GM19395 (cell line): Measurements from ENCODE around the gene FASTK.

Experiments
- ATAC-seq: cut with Tn5 transposase; IDR thresholded peaks from one replicate; pipeline ENCODE4 v1.9.1; 2021; ENCODE audit warnings: mild to moderate bottlenecking, moderate library complexity; ENCODE audit not compliant: unreplicated experiment

Gene FASTK

DNA sequence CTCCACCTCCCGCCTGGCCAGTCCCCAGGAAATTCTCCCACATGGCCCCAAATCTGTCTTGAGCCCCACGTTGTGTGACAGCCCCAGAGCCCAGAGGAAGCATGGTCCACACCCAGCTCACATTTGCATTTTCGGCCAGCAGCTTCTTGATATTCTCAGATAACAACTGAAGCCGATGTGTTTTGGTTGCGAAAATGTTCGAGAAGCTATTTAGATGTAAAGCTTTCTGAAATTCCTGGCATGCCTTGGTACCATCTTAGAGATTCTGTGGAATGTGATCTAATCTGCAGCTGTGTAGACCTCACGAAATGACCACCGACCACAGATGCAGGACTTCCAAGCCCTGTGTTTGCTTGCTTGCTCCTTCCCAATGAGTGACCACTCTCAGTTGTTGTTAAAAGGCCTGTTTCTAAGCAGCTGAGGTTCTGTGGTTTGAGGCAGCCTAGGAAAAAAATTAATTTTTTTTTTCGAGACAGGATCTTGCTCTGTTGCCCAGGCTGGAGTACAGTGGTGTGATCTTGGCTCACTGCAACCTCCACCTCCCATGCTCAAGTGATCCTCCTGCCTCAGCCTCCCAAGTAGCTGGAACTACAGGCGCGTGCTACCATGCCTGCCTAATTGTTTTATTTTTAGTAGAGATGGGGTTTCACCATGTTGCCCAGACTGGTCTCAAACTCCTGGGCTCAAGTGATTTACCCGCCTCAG lies 12.4 kb downstream of the FASTK start:
- ATAC-seq = no peak

GRCh38 chr7:151066273-151066974 lies 14.2 kb downstream of the FASTK start:
- ATAC-seq = no peak

- ATAC-seq = no peak
These were observed 15.1 kb downstream of the FASTK start for GRCh38 chr7:151065516-151065915.

DNA sequence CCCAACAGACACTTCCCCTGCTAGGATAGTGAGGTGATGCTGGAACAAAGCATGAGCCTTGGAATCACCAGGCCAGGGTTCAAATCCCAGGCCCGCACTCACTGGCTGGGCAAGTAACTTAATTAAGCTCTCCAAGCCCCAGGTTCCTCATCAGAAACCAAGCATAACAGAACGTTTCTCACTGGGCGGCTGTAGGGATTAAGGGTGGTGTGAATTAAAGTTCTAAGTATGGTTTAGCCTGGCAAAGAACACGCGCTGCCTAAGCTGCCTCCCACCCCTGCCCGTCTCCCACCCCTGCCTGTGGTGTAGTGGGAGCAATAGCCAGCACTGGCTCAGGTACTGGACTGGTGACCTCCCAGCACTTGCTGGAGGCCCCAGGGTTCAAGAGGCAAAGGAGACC lies 15.6 kb downstream of the FASTK start:
- no peak for ATAC-seq

DNA sequence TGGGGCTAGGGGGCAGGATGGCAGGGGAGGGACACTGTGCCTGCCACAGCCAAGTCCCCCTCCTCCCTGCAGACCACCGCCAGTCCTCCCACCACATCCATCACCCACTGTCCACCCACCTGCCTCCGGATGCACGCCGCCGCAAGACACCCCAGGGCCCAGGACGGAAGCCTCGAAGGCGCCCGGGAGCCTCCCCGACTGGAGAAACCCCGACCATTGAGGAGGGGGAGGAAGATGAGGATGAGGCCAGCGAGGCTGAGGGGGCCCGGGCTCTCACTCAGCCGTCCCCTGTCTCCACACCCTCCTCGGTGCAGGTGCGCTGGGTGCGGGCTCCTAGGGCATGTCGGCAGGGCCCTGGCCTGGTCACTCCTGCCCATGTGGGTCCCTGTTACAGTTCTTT lies 16.2 kb downstream of the FASTK start:
- no peak for ATAC-seq

DNA sequence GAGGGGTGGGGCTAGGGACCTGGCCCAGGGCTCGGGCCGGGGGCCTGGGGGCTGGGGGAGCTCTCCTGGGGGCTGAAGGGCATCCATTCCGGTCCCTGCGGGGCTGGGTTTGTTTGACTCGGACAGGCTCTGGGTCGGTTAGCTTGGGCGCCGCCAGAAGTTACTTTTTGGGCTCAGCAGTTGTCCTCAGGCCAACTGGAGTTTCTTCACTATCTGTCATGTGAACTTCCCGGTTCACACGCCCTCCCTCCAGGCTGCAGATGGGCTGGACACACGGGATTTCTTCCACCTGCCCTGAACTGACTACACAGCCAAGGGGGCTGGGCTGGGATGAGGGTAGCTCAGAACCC lies 17.4 kb downstream of the FASTK start:
- ATAC-seq = no peak

- no peak for ATAC-seq
These were observed 18.0 kb downstream of the FASTK start for GRCh38 chr7:151062399-151063211.

GRCh38 chr7:151062111-151062398 lies 18.6 kb downstream of the FASTK start:
- no peak for ATAC-seq

DNA sequence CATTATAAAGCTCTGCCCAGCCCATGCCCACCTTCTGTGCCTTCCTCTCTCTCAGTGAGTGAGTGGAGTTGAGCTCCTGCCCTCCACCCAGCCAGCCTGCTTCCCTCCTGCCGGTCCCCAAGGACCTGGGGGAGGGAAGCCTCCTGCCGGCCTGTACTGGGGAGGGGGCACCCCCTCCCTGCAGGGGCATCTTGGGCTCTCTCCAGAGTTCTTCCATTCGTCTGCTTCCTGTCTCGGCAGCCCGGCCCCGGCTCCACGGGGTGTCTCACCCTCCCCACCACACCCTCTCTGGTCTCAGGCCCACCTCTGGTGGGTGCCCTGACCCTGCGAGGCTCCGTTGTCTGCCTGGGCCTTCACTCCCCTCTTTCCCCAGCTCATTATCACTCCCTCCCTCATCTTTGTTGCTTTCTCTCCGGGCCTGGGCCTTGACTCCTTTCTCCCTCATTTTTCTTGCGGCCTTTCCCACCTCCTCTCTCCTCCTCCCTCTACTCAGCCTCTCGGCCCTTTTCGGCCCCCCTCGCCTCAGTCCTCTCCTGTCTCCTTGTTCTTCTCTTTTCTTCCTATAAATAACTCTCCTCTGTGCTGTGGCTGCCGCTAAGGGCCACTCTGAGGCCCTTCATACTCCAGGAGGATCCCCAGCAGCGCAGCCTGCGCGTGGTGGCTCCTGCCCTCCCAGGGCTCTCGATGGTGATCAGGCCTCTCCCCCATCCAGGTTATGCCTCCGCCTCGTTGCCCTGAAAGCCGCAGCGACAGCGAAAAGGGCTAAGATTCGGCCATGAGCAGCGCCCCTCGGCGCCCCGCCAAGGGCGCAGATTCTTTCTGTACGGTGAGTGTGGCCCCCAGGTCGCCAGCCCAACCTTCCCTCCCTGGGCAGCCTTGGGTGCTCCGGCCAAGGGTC lies 19.1 kb downstream of the FASTK start:
- ATAC-seq = no peak

DNA sequence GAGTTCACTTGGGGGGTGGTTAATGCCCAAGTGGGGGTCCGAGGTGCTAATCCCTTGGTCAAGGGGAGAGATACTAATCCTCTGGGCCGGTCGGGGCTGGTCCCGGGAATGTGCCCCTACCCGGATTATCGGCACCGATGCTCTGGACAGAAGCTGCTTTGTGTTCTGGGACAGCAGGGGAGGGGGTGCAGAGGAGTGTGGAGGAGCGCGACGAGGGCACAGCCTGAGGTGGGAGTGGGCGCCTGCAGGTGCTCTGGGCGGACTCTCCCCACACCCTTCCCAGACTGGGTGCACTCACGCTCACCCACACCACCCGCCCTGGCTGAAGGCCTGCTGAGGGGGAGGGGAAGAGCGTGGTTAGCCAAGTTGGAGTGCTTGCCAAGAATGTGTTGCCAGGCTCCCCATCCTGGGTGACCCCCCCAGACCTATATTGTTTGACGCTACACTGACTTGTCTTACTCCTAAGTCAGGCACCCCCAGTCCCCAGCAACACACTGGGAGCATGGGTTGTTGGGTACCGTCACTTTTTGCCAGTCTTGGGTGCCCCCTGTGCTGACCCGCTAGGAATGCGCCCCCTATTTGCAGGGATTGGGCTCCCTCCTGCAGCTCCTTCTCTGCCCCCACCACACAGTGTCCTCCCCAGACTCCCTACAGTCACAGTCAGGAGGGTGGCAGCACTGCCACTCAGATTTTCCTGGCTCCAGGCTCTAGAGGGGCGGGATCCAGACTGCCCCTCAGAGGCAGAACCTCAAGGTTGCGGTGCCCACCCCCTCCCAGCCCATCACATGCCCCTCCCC lies 20.0 kb downstream of the FASTK start:
- ATAC-seq = no peak

DNA sequence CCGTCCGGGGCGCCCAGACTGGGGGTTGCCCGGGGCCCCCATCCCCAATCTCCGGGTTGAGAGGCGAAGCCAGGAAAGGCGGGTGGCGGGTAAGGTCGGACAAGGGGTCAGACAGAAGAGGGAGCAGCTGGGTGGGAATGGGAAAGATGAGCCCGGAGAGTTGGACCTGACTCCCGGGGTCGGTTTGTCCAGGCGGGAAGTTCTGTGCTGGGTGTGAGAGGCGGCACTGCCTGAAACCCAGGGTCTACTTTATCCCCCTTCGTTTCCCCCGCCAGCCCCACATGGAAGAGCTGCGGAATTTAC lies 20.5 kb downstream of the FASTK start:
- no peak for ATAC-seq

GRCh38 chr7:151059367-151060112 lies 21.1 kb downstream of the FASTK start, which contains the start of gene SLC4A2:
Gene SLC4A2 (plus strand): TSS chr7:151059589. CDS start chr7:151061988, 2,399 bp downstream.
- ATAC-seq = no peak

GRCh38 chr7:151058781-151059366 lies 21.7 kb downstream of the FASTK start:
- ATAC-seq = no peak

- ATAC-seq = peak; percentile 88
These were observed 22.4 kb downstream of the FASTK start for GRCh38 chr7:151057989-151058780.

DNA sequence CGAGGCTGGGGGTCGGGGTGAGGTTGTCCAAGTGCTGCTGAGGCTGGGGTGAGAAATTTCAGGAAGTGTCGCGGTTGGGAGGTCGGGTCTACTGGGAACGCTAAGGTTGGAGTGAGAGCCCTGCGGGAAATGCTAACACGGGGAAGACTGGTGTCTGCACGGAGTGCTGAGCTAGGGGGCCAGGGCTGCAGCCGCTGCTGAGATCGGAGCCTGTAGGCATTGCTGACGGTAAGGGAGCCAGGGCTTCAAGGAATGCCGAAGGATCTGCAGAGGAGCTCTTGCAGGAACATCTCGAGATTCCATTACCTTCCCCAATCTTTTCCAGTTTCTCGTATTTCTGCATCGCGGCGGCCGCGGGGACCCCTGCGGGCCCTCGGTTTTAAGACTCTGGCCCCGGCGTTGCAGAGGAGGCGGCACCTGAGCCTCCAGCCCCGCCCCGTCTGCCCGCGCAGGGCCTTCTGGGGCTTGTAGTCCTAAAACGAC lies 23.1 kb downstream of the FASTK start, which contains the start of gene CDK5:
Gene CDK5 (minus strand): TSS at position 392 of the 483 bp plus-strand sequence. CDS start 49 bp downstream, at position 343.
- peak; percentile 28 for ATAC-seq

DNA sequence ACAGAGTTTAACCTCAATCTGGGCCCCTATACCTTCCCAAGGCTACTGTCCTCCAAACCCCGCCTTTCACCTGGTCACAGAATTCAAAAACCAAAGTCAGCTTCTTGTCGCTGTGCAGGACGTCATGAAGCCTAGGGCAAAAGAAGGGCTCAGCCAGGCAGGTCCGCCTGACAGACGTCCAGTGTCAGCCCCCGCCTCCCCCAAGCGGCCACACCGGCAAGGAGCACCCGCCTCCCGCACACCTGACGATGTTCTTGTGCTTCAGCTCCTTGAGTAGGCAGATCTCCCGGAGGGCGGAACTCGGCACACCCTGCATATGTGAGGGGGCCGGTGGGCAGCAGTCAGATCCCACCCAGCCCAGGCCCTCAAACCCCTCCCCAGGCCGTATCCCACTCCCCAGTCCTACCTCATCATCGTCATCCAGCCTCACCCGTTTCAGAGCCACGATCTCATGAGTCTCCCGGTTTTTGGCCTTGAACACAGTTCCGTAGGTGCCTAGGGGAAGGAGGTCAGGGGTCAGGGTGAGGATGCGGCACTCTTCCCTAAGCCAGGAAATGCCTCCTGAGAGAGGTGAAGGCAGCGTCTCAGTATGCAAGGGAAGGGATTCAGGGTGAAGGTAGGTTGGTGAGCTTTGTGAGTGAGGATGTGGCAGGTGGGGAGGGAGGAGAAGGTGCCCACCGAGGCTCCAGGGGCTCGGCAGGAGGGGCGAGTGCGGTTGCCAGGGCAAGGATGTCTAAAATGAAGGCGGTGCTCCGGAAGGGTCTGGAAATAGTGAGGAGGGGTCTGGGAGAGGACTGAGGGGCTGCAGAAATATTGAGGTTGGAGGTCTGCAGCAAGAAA lies 23.7 kb downstream of the FASTK start:
- no peak for ATAC-seq

GRCh38 chr7:151056283-151056665 lies 24.3 kb downstream of the FASTK start:
- ATAC-seq = no peak
